Esophagus squamous epithelium (tissue), 5 donors: ENCODE data around the gene ARTN. TPM values are rescaled to one million over a fixed set of nuclear protein-coding genes. Genes with fewer than 3 reads are reported as not detected.
A peak's percentile ranks its signal among the peaks of the same experiment; 100 is the strongest.

Experiments
- DNase-seq: peaks from one replicate; lab custom pipeline; 2025; lab: John Stamatoyannopoulos, UW
- H3K27ac ChIP-seq, 4 donors: fragments of 200-600 bp; sonication (generic); one replicate each; pipeline ENCODE4 v1.5.1; 2016 to 2019; ENCODE audit warnings: mild to moderate bottlenecking in 1 of 4
- H3K27me3 ChIP-seq, 4 donors: fragments of 200-600 bp; sonication (generic); 1 replicate in 3 of 4; 2 replicates in 1 of 4; pipeline versions ENCODE4 v1.5.1 to v1.6.0; 2017 to 2021; ENCODE audit warnings: antibody characterized with exemption in 1 of 4
- H3K36me3 ChIP-seq, 3 donors: fragments of 200-600 bp; sonication (generic); one replicate each; pipeline ENCODE4 v1.5.1; 2016 to 2019
- H3K4me1 ChIP-seq, 3 donors: fragments of 200-600 bp; sonication (generic); one replicate each; pipeline ENCODE4 v1.5.1; 2017 to 2019
- H3K4me3 ChIP-seq, 4 donors: fragments of 200-600 bp; sonication (generic); 1 replicate in 3 of 4; 2 replicates in 1 of 4; pipeline ENCODE4 v1.5.1; 2016 to 2019; ENCODE audit warnings: mild to moderate bottlenecking in 2 of 4, moderate library complexity in 1 of 4
- H3K9me3 ChIP-seq, 3 donors: fragments of 200-600 bp; sonication (generic); one replicate each; pipeline ENCODE4 v1.5.1; 2016 to 2019
- CTCF ChIP-seq, 6 experiments: fragments of 450-650 bp in 4 of 6; fragments of 200-600 bp in 2 of 6; sonication (generic) in 2 of 6; IDR thresholded peaks; one replicate each; pipeline ENCODE4 v1.5.1; 2016 to 2019; ENCODE audit warnings: antibody characterized with exemption in 6 of 6, mild to moderate bottlenecking in 4 of 6, moderate library complexity in 4 of 6
- POLR2A ChIP-seq, 4 donors: fragments of 450-650 bp; IDR thresholded peaks; one replicate each; pipeline ENCODE4 v1.6.1; 2017; ENCODE audit warnings: antibody characterized with exemption in 4 of 4, mild to moderate bottlenecking in 4 of 4, moderate library complexity in 3 of 4
- WGBS, 2 donors: methylation state at CpG; one replicate each; pipeline ENCODE4 v1.1.5; 2018; 5-methylcytosine and 5-hydroxymethylcytosine counted together
- intact Hi-C: fragments of 100-400 bp; cut with DNase I; formaldehyde crosslinking; loops from one replicate; pipeline ENCODE4 v1.15.0; 2022
- total RNA-seq, 4 donors: library from RNA; depleted of rRNA; stranded (reverse); fragments of >200 nt; gene quantifications; one replicate each; pipeline ENCODE4 v1.1.0, GENCODE V29; 2016
- donor health status: DM: yes; HTN: yes; CAD: no.

ARTN gene
- total RNA-seq, 4 donors from 2014 or later = 0.68 to 12.9 (median 4.0) TPM

- H3K27me3 ChIP-seq = no peaks in the 10 kb centered on the region
- peaks cover 43 to 71% (median 48%) of the 10 kb centered on the region in 3 donors for H3K4me1 ChIP-seq
- H3K9me3 ChIP-seq = no peaks in the 10 kb centered on the region
- TF ChIP-seq CTCF (IDR thresholded peaks at IDR 0.05) (peak in 4 of 6 experiments; percentile 7 to 51 (median 36)), POLR2A (IDR thresholded peaks at IDR 0.05) (peak in 3 of 4 donors; percentile 80 to 96 (median 87))
- WGBS, 2 donors = 1% methylated on average over 28 to 46 of the region's 93 CpGs
- peak within 1 kb of the TSS; percentile 89 to 98 (median 96) for H3K27ac ChIP-seq
- peak; percentile 78 for DNase-seq
- H3K36me3 ChIP-seq = peaks cover 12 to 48% (median 20%) of the 10 kb centered on the region in 3 donors
- intact Hi-C loops = no loop called here
- H3K4me3 ChIP-seq = peak within 1 kb of the TSS; percentile 62 to 99 (median 86)
Measured at GRCh38 chr1:43974443-43975248, 41.0 kb downstream of the ARTN start, which contains the start of gene ATP6V0B. Gene ATP6V0B, plus strand, starts transcription at chr1:43974960. Its CDS starts 81 bp downstream, at chr1:43975041.

- intact Hi-C loops = no loop called here
- no peak for DNase-seq
Measured at GRCh38 chr1:43975249-43975961, 41.8 kb downstream of the ARTN start.

GRCh38 chr1:43976045-43976444 is 42.4 kb downstream of the ARTN start:
- H3K27me3 ChIP-seq = no peaks in the 10 kb centered on the region
- intact Hi-C loops = no loop called here
- peaks cover 12 to 45% (median 20%) of the 10 kb centered on the region in 3 donors for H3K36me3 ChIP-seq
- H3K9me3 ChIP-seq = no peaks in the 10 kb centered on the region
- peak overlapping the region in 3 of 4 donors; percentile 89 to 98 (median 97) for H3K27ac ChIP-seq
- peaks cover 48 to 74% (median 53%) of the 10 kb centered on the region in 3 donors for H3K4me1 ChIP-seq
- no peak for DNase-seq
- peak overlapping the region; percentile 62 to 99 (median 86) for H3K4me3 ChIP-seq
- TF ChIP-seq POLR2A (IDR thresholded peaks at IDR 0.05) (no peak), CTCF (IDR thresholded peaks at IDR 0.05) (no peak)
- 90 to 100% methylated on average over 2 to 3 of the region's 4 CpGs for WGBS, 2 donors

More at GRCh38 chr1:43975249-43975961, 41.8 kb downstream of the ARTN start:
- H3K4me3 ChIP-seq = peak overlapping the region; percentile 62 to 99 (median 86)
- H3K9me3 ChIP-seq = no peaks in the 10 kb centered on the region
- H3K27me3 ChIP-seq = no peaks in the 10 kb centered on the region
- H3K27ac ChIP-seq = peak overlapping the region; percentile 89 to 98 (median 96)
- H3K4me1 ChIP-seq = peaks cover 48 to 74% (median 53%) of the 10 kb centered on the region in 3 donors
- TF ChIP-seq POLR2A (IDR thresholded peaks at IDR 0.05) = no peak
- peak in 1 of 6 experiments; percentile 0 for TF ChIP-seq CTCF (IDR thresholded peaks at IDR 0.05)
- 1 to 2% methylated on average over 15 to 17 of the region's 34 CpGs for WGBS, 2 donors
- peaks cover 12 to 48% (median 20%) of the 10 kb centered on the region in 3 donors for H3K36me3 ChIP-seq

GRCh38 chr1:43976890-43977289 is 43.3 kb downstream of the ARTN start:
- Histone ChIP-seq H3K27me3 (no peaks in the 10 kb centered on the region), H3K4me1 (peaks cover 50 to 74% (median 53%) of the 10 kb centered on the region in 3 donors), H3K4me3 (no peak overlapping the region), H3K36me3 (peaks cover 12 to 45% (median 20%) of the 10 kb centered on the region in 3 donors), H3K9me3 (no peaks in the 10 kb centered on the region), H3K27ac (no peak overlapping the region)
- intact Hi-C loops = no loop called here
- 93 to 100% methylated on average over 6 to 8 of the region's 8 CpGs for WGBS, 2 donors
- TF ChIP-seq CTCF (IDR thresholded peaks at IDR 0.05) = no peak
- TF ChIP-seq POLR2A (IDR thresholded peaks at IDR 0.05) = no peak
- DNase-seq = no peak
